Activated CD4-positive, CD25-positive, alpha-beta regulatory T cell treated with anti-CD3 and anti-CD28 coated beads, Interleukin-2, amount 50 U/mL, for 16 hours (primary cell): Measurements from ENCODE around the gene ZSCAN25.
"Not testable (repeated sequence)": the region's sequence is repeated elsewhere in the genome, so short reads cannot be mapped to it uniquely, and the experiment has no call there.

ENCODE experiments used
- DNase-seq: peaks from one replicate; pipeline ENCODE4 v3.0.0-alpha.2; 2020; ENCODE audit warnings: low read depth, low spot score

The ZSCAN25 gene

DNA sequence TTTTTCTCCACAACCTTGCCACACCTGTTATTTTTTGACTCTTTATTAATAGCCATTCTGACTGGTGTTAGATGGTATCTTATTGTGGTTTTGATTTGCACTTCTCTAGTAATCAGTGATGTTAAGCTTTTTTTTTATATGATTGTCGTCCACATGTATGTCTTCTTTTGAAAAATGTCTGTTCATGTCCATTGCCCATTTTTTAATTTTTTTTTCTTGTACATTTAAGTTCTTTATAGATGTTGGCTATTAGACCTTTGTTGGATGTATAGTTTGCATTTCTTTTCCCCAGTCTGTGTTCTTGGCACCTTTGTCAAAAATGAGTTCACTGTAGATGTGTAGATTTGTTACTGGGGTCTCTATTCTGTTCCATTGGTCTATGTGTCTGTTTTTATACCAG is 28.8 kb downstream of the ZSCAN25 start:
- DNase-seq = no peak

DNA sequence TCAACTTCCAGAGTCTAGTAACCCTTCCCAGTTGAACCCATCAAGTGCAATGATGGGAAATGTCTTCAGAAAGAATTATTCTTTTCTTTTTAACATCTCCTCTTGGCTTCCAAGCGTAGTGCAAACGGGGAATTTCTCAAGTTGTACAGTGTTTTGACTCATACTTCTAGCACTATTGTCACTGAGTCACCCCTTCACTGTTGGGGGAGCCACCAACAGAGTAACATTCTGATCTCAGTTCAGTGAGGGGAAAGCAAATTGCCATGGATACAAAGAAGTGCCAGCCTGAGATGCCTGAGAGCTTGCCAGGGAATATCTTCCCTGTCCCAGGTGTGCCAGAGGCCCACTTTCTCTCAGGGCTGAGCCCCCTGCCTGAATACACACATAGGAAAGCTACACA is 32.1 kb downstream of the ZSCAN25 start:
- no peak for DNase-seq

GRCh38 chr7:99651290-99651689 is 34.5 kb downstream of the ZSCAN25 start:
- DNase-seq = no peak

DNA sequence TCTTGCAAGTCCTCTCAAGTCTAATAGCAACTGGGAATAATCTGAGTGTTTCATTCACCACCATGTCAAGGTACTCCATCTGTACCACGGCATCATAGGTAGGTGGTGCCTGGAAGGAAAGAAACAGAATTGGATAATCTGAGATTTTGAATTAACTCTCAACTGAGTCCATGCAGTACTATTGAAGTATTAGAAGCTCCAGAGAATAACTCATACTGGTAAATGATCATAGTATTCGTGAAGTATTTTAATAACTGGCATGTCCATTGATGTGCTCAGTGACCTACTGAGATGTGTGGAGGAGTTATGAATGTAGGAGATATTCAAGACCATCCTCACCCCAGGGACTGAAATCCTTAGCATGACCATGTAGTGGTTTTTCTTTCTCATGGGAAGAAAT is 35.9 kb downstream of the ZSCAN25 start:
- no peak for DNase-seq

DNA sequence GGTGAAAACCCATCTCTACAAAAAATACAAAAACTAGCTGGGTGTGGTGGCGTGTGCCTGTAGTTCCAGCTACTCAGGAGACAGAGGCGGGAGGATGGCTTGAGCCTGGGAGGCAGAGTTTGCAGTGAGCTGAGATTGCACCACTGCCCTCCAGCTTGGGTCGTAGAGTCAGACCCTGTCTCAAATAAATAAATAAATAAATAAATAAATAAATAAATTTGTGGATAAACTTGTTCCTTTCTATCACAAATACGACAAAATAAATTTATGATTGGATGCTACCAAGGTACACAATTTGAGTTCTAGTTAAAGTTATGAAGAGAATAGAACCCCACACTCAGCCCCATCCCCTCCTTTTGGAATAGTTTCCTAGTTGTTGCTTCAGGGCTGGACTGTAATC is 36.5 kb downstream of the ZSCAN25 start:
- not testable (repeated sequence) for DNase-seq

GRCh38 chr7:99653754-99654153 is 37.0 kb downstream of the ZSCAN25 start:
- no peak for DNase-seq

GRCh38 chr7:99654626-99655025 is 37.9 kb downstream of the ZSCAN25 start:
- DNase-seq = not testable (repeated sequence)

DNA sequence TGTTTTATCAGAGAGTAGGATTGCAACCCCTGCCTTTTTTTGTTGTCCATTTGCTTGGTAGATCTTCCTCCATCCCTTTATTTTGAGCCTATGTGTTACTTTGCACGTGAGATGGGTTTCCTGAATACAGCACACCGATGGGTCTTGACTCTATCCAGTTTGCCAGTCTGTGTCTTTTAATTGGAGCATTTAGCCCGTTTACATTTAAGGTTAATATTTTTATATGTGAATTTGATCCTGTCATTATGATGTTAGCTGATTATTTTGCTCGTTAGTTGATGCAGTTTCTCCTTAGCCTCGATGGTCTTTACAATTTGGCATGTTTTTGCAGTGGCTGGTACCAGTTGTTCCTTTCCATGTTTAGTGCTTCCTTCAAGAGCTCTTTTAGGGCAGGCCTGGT is 41.1 kb downstream of the ZSCAN25 start:
- not testable (repeated sequence) for DNase-seq

- DNase-seq = no peak
Measured at GRCh38 chr7:99665312-99666012, 48.7 kb downstream of the ZSCAN25 start.

- no peak for DNase-seq
Measured at GRCh38 chr7:99666013-99666395, 49.3 kb downstream of the ZSCAN25 start.

GRCh38 chr7:99667179-99667578 is 50.4 kb downstream of the ZSCAN25 start:
- DNase-seq = no peak

DNA sequence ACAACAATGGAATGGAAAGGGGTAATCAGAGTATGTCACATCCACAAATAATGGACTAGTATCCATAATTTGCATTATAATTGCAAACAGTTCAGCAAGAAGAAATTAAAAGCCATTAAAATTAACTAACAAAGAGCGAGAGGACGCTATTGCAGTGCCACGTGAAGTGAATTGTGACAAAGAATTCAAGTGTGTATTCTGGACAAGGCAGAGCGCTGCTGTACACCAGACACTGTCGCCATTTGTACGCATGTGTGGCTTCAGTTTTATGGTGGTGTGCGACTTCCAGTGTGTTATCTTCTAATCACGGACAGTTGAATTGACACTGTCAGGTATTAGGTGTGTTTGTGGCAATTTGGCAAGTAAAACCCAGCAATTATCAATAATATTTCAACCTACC is 51.8 kb downstream of the ZSCAN25 start:
- no peak for DNase-seq

DNA sequence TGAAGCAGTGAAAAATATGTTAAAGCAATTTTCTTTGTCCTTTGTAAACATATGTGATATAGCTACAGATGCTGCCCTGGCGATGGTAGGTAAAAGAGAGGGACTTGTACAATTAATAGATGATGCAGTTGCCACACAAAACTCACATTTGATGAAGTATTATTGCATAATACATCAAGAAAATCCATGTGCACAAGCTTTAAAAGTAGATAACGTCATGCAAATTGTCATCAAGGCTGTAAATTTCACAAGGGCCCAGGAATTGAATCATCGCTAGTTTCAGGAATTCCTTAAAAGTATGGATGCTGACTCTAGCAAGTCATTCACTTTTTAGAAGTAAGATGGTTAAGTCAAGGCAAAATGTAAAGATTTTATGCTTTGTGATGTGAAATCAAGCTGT is 53.0 kb downstream of the ZSCAN25 start:
- no peak for DNase-seq

DNA sequence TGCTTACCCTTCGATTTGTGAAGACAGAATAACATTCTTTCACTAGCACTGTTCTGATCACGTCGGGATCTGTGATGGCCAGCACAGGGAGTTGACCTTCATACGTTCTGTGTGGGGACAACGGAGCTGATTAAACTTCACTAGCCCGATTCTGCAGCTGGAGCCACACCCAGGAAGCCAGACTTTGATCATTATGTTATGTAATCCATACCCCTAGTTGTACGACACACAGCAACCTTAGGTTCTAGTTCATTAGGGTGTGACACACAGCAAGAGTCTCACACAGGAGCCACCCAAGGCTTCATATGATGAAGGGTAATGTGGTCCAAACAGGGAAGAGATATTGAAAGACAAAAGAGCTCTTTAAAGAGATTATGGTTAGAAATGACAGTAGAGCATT is 55.8 kb downstream of the ZSCAN25 start:
- no peak for DNase-seq

DNA sequence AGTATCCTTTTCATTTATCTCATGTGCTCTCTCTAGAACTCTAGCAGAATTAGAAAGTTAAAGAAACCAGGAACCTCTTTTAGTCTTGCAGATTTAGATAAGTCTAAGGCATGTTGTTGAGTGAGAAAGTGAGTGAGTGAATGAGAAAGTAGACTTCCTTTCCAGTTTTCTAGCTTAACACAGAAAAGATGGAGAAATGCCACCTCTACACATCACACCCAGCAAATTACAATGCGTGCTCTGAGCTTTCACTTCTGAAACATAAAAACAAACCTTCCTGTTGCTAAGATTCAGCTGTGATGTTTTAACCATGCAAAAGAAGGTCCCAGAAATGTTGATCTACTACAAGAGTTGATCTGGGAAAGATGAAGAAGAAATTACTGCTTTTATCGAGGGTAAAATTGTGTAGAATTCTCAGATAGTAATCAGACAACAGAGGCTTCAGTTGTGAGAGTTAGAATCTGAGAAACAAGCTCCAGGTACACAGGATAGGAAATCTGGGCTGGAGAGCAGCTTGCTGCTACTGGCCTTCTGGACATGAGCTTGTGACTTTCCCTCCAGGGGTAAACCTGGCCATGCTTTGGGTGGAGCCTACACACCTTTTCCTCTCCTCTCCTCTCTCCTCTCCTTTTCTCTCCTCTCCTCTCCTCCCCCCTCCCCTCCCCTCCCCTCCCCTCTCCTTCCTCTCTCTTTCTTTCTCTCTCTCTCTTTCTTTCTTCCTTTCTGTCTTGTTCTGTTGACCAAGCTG is 58.4 kb downstream of the ZSCAN25 start:
- no peak for DNase-seq

GRCh38 chr7:99677013-99677647 is 60.4 kb downstream of the ZSCAN25 start:
- DNase-seq = no peak

DNA sequence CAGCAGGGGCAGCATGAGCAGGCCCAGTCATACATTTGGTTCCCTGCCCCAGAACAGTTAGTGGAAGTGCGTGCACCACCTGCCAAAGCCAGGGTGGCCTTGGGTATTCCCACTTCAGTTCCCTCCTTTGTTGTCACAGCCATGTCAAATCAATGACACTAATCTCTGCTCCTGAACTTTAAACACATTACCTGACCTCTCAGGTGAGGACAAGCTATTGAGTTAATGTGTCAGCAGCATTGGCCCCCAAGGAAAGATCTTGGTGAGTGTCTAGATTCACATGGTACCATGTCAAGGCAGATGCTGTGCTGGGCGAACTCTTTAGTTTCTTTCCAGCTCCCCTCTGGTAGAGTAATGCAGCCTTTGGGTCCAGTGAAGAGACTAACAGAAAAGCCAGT is 60.9 kb downstream of the ZSCAN25 start:
- no peak for DNase-seq

DNA sequence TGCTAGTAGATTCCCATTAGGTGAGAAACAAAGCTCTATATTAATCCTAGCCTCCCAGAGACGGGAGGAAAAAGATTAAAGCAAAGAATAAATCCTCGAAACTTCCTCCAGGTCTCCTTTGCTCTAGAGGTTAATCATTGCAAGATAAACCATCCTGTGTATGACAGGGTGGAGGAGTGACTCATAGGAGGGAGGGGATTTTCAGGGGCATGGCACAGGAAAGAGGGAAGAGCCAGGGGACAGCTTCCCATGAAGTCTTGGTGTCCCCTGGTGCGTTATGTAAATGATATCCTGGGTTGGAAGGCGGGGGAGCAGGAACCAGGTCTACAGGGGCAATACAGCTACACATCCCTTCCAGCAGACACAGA is 62.3 kb downstream of the ZSCAN25 start:
- no peak for DNase-seq

DNA sequence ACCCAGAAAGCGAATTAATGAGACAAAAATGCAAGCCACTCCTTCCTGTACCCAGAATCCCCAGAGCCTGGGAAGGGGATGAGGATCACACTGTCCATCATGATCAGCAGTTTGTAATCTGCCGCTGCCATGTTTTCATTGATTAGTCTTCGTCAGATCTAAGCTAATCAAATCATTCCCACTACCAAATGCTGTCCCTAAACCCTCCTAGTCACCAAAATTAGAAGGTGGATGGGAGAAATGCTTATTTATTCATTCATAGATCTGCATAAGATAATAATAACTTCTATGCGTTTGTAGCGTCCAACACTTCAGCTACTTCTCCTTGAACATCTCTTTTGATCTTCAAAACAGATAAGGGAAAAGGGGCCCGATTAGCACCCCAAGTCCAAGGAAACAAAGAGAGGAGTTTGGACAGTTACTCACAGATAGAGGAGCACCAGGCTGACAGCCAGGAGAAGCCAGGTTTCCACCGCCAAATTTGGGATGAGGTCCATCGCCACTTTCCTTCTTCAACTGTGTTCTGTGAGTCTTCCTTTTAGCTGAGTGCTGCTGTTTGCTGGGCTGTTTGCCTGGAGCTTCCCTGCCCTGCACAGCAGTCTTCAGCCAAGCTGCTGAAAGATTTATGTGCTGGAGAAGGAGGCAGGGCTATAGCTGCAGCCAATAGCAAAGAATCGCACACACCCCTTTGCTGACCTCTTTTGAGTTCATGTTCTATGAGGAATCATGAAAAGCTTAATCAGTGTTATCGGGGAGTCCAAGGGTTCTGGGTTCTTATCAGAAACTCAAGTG is 62.9 kb downstream of the ZSCAN25 start, which contains the start of gene CYP3A5:
Gene CYP3A5, minus strand, starts transcription at position 597 of the 792 bp plus-strand sequence. Its CDS starts 100 bp downstream, at position 497.
- no peak for DNase-seq
